Retinal pigment epithelial cell (primary cell): Measurements from ENCODE around the gene CTBP2.
A peak's percentile ranks its signal among the peaks of the same experiment; 100 is the strongest.

Source experiments
- DNase-seq: peaks from one replicate; pipeline ENCODE4 v3.0.0-alpha.2; 2010; ENCODE audit warnings: low read depth
- H3K4me3 ChIP-seq: 2 replicates; pipeline ENCODE4 v1.5.1; 2011; ENCODE audit warnings: mild to moderate bottlenecking, low read length, control low read depth, moderate library complexity
- CTCF ChIP-seq: conservative IDR thresholded peaks from 2 replicates; pipeline ENCODE4 v1.5.1; 2011; ENCODE audit warnings: low read depth, low read length, control low read depth, inconsistent platforms

Gene CTBP2

GRCh38 chr10:125123476-125124114 lies 36.8 kb downstream of the CTBP2 start:
- DNase-seq = peak; percentile 77
- H3K4me3 ChIP-seq = no peak overlapping the region
- no peak for TF ChIP-seq CTCF

GRCh38 chr10:125122566-125122965 lies 37.8 kb downstream of the CTBP2 start:
- no peak for DNase-seq
- no peak for TF ChIP-seq CTCF
- no peak overlapping the region for H3K4me3 ChIP-seq

- no peak for DNase-seq
- H3K4me3 ChIP-seq = no peak overlapping the region
- no peak for TF ChIP-seq CTCF
Measured at GRCh38 chr10:125121003-125121402, 39.4 kb downstream of the CTBP2 start.

GRCh38 chr10:125120053-125120710 lies 40.2 kb downstream of the CTBP2 start:
- no peak overlapping the region for H3K4me3 ChIP-seq
- no peak for TF ChIP-seq CTCF
- DNase-seq = no peak

- no peak for DNase-seq
- H3K4me3 ChIP-seq = no peak overlapping the region
- no peak for TF ChIP-seq CTCF
Measured at GRCh38 chr10:125118701-125119100, 41.7 kb downstream of the CTBP2 start.

- no peak for DNase-seq
- TF ChIP-seq CTCF = no peak
Measured at GRCh38 chr10:125118011-125118611, 42.3 kb downstream of the CTBP2 start.

More at GRCh38 chr10:125118011-125118611, 42.3 kb downstream of the CTBP2 start:
- no peak overlapping the region for H3K4me3 ChIP-seq
